Measurements from ENCODE around the gene DCDC1.

The DCDC1 gene

DNA sequence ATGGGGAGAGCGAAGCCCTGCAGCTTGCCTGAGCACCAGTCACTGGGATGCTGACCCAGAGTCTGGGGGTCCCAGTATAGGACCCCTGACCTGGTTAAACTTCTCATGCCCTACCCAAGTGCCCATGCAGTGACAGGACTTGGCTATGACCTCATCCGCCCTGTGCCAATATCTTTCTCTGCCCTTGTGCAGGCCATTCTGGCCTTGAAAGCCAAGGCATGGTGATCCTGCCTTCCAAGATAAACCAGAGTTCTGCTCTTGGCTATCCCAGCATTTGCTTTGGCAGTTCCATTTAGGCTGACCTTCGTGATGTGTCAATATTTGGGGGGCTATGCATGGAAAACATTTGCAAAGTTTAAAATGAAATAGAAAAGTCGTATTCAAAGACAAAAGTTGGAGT is 542.6 kb downstream of the DCDC1 start:
- DNase-seq, result no peak

DNA sequence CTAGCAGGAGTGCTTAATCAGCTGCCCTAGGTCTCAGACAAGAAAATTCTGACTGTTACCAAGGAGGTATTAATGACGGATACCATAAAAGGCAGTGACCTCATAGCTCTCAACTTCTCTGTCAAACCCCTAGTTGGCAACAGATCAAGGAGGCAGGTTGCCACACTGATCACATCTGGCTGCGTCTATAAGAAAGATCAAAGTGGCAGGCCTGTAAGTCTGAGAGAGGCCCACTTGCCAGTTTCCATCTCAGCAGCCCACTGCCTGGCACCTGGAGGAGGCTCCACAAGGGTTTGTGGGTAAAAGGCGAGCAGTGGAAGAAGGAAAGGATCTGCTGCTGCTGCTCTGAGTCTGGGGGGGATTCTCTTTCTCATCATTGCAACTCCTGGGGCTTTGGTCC is 543.8 kb downstream of the DCDC1 start:
- no peak for DNase-seq

DNA sequence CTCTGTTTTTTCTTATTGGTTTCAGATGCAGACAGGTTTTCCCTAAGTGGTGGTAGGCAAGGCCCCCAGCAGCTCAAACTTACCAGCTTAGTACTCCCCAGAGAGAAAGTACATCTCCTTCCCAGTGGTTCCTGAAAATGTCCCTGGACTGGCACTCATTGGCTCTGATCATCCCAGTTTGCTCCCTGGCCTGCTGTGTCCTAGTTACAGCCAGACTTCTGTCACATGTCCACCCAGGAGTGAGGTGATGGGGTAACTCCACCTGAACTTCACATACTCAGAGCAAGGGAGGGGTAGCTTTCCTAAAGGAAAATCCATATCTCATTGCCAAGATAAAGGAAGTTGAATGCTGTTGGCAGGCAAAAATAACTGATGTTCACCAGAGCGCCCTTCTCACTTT is 546.4 kb downstream of the DCDC1 start:
- DNase-seq, result no peak

DNA sequence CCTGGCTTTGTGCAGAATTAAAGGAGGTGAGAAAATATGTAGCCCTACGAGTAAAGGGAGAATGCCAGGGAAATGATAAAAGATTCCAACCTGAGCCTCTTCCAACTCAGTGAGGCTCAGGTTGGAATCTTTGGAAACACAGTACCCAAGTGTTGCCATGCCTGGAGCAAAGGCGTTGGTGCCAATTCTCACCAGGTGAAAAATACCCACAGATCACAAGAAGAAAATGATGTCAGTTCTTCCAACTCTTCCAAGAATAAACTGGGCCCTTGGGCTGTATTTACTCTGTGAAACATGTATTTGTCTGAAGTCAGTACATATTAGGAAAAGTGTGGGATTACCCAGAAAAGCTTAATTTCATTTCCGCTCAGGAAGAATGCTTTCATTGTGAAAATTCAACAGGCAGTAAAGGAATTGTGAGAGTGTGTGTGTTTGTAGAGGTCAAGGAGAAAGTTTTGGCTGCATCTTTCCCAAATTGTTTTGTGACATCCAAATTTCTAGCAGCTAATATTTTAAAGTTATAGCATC is 548.0 kb downstream of the DCDC1 start:
- DNase-seq, result no peak

DNA sequence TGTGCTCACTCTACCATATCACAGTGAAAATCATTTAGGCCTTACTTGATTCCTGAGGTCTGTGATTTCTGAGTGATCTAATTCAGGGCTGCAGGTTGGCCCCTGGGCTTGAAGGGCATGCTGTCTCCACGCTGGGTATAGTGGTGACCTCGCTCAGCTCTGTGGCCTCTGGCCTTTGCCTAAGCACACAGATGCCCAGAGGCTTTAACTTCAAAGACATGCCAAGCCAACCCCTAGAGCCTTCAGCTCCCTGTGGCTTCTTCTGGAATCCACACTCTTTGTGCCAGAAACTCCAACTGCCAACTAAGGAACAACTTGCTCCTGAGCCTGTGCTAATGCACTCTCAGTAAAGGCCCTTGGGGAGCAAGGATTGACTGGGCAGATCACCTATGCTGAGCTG is 550.8 kb downstream of the DCDC1 start:
- DNase-seq, result no peak

DNA sequence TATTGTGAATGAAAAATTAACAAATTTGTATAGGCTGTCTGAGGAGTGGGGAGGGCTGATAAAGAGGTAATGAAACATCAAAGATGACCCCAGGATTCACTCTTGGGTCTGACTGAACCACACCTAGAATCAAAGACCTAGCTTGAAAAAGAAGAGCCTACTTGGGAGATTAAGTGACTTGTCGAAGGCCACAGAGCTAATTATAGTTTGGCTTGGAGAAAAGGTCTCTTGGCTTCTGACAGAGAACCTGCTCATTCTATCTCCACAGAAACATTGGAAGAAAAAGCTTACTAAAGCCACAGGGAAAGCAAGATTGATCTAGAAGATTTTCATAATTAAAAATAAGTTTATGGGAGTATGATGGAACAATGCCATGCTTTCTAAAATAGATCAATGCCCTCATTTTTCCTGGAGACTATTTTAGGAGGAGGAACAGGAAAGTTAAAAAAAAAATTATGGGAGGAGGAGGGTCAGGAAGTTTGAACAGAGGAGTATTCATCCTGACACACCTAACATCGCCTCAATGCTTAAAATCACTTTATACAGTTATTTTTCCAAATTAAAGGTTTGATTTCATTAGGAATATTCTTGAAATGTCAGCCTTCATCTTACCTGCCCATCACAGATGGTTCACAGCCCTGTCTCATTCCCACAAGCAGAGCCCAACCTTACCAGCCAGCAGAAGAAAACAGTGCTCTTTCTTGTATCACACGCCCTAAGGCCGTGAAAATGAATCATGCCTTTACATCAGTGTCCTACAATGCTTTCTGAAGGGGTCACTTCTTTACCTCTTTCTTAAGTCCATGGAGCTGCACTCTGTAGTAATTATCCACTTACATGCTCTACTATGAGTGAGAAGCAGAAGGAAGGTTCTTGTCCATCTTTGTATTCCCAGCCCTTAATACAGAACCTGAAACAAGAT is 552.3 kb downstream of the DCDC1 start:
- no peak for DNase-seq

DNA sequence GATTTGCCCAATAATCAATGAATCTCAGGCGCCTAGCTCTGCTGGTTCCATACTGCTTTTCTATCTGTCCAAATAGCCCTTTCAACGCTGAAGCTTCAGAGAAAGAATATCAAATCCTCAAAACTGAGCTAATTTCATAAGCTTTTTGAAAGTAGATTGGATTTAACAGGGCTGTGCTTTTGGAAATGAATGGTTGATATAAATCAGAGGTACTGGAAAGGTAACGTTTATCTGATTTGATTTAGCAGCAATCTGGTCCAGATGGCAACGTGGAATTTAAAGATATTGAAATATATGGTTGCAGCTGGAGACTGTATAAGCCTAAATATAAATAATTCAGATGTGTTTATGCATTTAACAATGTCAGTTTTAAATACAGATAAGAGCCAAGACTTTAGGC is 553.9 kb downstream of the DCDC1 start:
- no peak for DNase-seq

DNA sequence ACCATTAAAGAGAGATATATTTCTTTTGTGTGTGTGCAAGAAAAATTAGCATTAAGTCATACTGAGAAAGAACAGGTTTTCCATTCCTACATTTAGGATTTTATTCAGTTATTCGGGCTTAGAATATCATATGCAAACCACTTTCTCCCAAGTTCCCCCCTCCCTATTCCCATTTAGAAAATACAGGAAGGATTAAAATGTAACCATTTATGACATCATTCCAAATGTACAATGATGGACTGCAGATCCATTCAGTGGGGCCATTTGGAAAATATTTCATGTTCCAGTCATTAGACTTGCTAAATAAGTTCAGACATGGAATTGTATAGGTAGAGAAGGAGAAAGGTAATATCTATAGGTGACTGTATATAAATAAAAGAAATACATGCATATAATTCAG is 554.8 kb downstream of the DCDC1 start:
- no peak for DNase-seq
